ENCODE results near the gene NUMA1. TPM values are rescaled to one million over a fixed set of nuclear protein-coding genes. Genes with fewer than 3 reads are reported as not detected.

The NUMA1 gene
- total RNA-seq, 2 experiments from 2014 or later: 154 to 167 TPM

DNA sequence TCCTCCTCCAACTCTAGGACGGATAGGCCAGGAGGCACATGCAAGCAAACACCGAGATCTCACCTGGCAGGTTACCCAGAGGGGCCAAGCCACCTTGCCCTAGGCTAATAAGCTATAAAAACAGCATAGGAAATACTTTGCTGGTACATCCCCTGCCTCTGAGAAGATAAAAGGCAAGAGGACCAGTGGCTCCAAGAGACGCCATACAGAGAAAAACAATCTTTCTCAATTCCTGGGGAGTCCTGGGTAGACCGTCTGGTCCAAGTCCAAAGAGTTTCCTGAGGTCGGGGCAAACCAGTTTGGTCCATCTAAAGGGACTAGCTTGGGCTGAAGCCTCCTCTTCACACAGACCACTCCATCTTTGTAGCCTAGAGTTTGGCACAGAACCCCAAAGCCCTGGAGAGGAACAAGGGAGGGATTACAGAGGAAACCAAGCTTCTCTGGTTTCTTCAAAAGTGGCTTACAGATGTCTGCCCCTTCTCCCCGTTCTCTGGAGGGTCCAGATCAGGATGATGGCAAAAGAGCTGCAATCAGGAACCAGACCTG is 40.4 kb downstream of the NUMA1 start:
- CTCF ChIA-PET: interaction anchor here (0.7 to 7.3 kb wide), 9 partner anchors 10 to 392 kb away, joined by 3 to 58 read pairs (median 10); no protein-coding TSS in a partner anchor
- POLR2A ChIA-PET: interaction anchor here (0.6 to 1.1 kb wide), 4 partner anchors 8 to 391 kb away, joined by 3 to 7 read pairs (median 4); no protein-coding TSS in a partner anchor
- Mint-ChIP-seq H3K4me1 (peaks cover 37% of the 10 kb centered on the region), H3K9me3 (ENCODE audit: low read depth) (no peaks in the 10 kb centered on the region), H3K27me3 (no peaks in the 10 kb centered on the region), H3K27ac (no peak overlapping the region), H3K36me3 (ENCODE audit: low read depth) (peaks cover 23% of the 10 kb centered on the region), H3K4me3 (no peak overlapping the region)
- DNase-seq (no peak), ATAC-seq (no peak)
- intact Hi-C loops (cut with DNase I, micrococcal nuclease): loop anchor here (1.0 to 5.0 kb wide), 6 partner anchors 41 to 392 kb away; partner anchors contain the start of genes ANAPC15 (in 1 of the 2), CLPB (in 1 of the 2), LAMTOR1 (in 1 of the 2) and LRRC51 (in 1 of the 2)

DNA sequence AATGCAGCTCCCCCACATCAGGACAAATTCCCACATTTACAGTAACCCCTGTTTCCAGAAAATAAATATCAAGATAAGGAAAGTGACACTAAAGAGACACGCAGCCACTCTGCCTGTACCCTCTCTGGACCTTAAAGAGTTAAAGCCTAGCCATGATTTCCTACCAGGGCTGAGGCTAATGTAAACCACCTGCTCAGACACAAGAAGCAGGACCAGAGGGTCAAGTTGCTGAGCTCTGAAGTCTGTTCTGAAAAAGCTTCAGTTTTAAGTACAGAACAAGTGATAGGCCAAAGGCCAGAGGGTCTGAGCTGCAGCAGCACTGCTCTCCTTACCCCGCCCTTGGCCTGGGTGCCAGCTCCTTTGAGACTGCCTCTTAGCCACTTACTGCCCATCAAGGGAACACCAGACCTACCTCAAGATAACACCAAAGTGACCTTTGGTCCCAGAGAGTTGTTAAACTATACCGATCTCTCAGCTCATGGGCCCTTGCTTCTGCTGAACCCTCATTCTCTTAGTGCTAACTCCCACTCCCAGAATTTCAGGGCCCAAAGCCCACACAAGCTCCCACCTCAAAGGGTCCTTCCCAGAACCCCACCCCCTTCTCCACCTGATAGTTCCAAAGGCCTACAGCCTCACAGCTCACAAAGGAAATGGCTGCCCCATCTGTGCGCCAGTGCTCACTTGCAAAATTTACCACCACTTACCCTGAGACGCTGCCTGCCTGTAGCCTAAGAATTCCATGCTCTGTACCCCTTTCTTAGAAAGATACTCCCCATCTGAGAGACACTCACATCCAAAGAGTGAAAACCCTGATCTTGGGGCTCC is 41.1 kb downstream of the NUMA1 start:
- ChIA-PET POLR2A (interaction anchor here (0.7 to 1.3 kb wide), 2 partner anchors 39 to 392 kb away, joined by 3 to 5 read pairs; no protein-coding TSS in a partner anchor), CTCF (interaction anchor here (0.7 to 7.3 kb wide), 12 partner anchors 9 to 392 kb away, joined by 3 to 58 read pairs (median 6); partner anchors contain the start of gene XNDC1N)
- intact Hi-C loops (cut with DNase I, micrococcal nuclease): no loop called here
- ATAC-seq (no peak), DNase-seq (no peak)
- Mint-ChIP-seq H3K9me3 (ENCODE audit: low read depth) (no peaks in the 10 kb centered on the region), H3K4me1 (peaks cover 38% of the 10 kb centered on the region), H3K27ac (no peak overlapping the region), H3K36me3 (ENCODE audit: low read depth) (peaks cover 25% of the 10 kb centered on the region), H3K27me3 (no peaks in the 10 kb centered on the region), H3K4me3 (no peak overlapping the region)

DNA sequence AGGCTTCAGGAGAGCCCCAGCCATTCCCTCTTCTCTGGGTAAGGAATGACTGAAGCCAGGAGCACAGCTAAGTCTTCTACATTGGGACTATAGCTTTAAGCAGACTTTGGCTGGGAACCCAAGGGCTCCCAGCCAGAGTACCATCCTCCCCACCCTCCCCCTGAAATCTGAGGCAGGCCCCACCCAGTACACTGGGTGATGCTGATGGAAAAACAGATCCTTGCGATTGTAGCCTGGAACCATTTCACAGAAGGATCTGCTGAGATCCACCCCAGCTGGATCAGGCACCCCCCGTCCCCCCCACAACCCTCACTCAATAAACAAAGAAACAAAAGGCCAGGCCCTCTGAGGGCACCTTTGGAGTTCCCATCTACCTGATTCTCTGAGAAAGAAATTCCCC is 41.9 kb downstream of the NUMA1 start:
- ATAC-seq: no peak
- H3K9me3 Mint-ChIP-seq (ENCODE audit: low read depth): no peaks in the 10 kb centered on the region
- H3K27me3 Mint-ChIP-seq: no peaks in the 10 kb centered on the region
- H3K4me1 Mint-ChIP-seq: peaks cover 39% of the 10 kb centered on the region
- CTCF ChIA-PET: interaction anchor here (0.5 to 7.3 kb wide), 9 partner anchors 8 to 771 kb away, joined by 3 to 58 read pairs (median 5); partner anchors contain the start of gene XNDC1N
- POLR2A ChIA-PET: interaction anchor here (1.0 to 1.3 kb wide), 2 partner anchors 20 to 40 kb away, joined by 3 to 5 read pairs; no protein-coding TSS in a partner anchor
- peaks cover 29% of the 10 kb centered on the region for H3K36me3 Mint-ChIP-seq (ENCODE audit: low read depth)
- no peak overlapping the region for H3K4me3 Mint-ChIP-seq
- no peak for DNase-seq
- no peak overlapping the region for H3K27ac Mint-ChIP-seq
- intact Hi-C loops (cut with DNase I, micrococcal nuclease): no loop called here

DNA sequence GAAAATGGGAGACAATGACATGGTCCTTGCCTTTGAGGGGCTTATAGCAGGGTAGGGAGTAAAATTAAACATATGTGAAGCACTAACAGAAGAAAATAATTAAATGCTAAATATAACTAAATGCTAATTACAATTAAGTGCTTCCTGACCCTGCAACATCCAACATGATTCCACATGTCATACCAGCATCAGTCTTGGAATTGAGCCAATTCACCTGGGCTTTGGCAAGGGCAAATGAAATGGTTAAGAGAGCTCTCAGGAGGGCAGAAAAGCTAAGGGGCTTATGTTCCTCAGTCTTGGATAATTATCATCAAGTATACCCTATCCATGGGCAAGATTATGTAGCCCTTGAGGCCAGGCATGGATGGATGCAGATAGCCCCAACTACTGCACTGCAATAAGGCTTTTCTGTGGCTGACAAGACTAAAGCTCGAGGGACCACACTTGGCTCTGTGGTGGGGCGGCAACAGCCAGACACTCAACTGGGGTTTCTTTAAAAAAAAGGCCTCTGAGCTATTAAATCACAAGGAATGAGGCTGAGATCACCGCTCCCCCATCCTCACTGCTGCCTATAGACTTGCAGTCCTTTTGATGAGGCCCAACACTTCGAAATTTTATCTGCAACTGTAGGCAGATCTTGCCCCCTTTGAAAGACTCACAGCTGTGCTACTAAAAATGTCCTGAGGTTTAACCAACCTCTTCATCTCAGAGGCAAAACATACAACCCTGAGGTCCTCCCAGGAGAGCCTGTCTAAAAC is 42.6 kb downstream of the NUMA1 start:
- DNase-seq (no peak), ATAC-seq (no peak)
- no peaks in the 10 kb centered on the region for H3K27me3 Mint-ChIP-seq
- peaks cover 38% of the 10 kb centered on the region for H3K4me1 Mint-ChIP-seq
- peaks cover 29% of the 10 kb centered on the region for H3K36me3 Mint-ChIP-seq (ENCODE audit: low read depth)
- H3K4me3 Mint-ChIP-seq: no peak overlapping the region
- intact Hi-C loops (cut with DNase I, micrococcal nuclease): no loop called here
- H3K9me3 Mint-ChIP-seq (ENCODE audit: low read depth): no peaks in the 10 kb centered on the region
- POLR2A ChIA-PET: interaction anchor here (1.0 to 1.3 kb wide), 3 partner anchors 21 to 48 kb away, joined by 3 to 5 read pairs (median 3); no protein-coding TSS in a partner anchor
- CTCF ChIA-PET: interaction anchor here (0.5 to 7.3 kb wide), 7 partner anchors 8 to 772 kb away, joined by 3 to 58 read pairs (median 5); partner anchors contain the start of gene XNDC1N
- no peak overlapping the region for H3K27ac Mint-ChIP-seq

DNA sequence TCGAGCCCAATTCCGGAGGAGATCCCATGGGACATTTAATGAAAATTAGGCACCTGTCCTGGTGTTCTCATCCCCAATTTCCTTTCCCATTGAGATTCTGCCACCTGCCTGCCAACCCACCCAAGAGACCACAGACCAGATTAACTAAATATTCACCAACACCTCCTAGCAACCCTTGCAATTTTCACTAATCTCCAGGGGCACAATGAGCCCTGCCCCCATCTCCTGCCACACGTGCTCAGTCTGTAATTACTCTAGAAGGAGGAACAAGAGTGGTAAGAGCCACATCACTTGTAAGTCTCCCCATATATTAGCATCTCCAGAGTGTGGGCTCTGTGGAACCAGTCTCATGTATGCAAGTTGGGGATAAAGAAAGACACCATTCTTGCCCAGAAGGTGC is 43.7 kb downstream of the NUMA1 start:
- Mint-ChIP-seq H3K4me3 (no peak overlapping the region), H3K9me3 (ENCODE audit: low read depth) (no peaks in the 10 kb centered on the region), H3K27ac (peak overlapping the region; percentile 63), H3K36me3 (ENCODE audit: low read depth) (peaks cover 29% of the 10 kb centered on the region), H3K27me3 (no peaks in the 10 kb centered on the region), H3K4me1 (peaks cover 31% of the 10 kb centered on the region)
- intact Hi-C loops (cut with DNase I, micrococcal nuclease): no loop called here
- ChIA-PET CTCF (interaction anchor here (0.6 to 7.3 kb wide), 3 partner anchors 11 to 144 kb away, joined by 3 to 58 read pairs (median 3); no protein-coding TSS in a partner anchor), POLR2A (no interaction called here)
- no peak for DNase-seq
- ATAC-seq: no peak

DNA sequence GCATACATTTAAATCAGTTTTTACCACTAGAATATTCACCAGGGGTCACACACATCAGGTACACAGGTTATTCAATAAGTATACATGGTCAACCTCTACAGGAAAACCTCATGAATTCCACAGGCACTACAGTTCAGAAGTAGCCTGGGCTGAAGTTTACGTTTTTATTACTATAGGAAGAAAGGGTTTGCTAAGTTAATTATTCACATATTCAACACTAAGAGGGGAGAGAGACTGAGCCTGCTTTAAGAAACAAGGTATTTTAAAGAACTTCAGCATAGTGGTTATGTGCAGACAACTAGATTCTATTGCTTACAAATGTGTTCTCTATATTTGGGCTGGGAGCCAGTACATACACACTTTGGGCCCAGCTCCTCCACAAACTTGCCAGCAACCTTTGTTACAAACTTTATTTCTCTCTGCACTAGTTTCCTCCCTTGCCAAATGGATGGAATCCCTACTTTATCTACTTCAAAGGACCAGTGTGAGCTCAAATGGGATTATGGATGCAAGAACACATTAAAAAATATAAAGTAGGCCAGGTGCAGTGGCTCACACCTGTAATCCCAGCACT is 49.8 kb downstream of the NUMA1 start:
- H3K36me3 Mint-ChIP-seq (ENCODE audit: low read depth): peaks cover 35% of the 10 kb centered on the region
- H3K27me3 Mint-ChIP-seq: no peaks in the 10 kb centered on the region
- ChIA-PET POLR2A (no interaction called here), CTCF (interaction anchor here (0.6 to 5.4 kb wide), 11 partner anchors 9 to 208 kb away, joined by 3 to 35 read pairs (median 3); no protein-coding TSS in a partner anchor)
- no peak for DNase-seq
- H3K9me3 Mint-ChIP-seq (ENCODE audit: low read depth): no peaks in the 10 kb centered on the region
- H3K4me1 Mint-ChIP-seq: peaks cover 50% of the 10 kb centered on the region
- intact Hi-C loops (cut with DNase I, micrococcal nuclease): no loop called here
- ATAC-seq: no peak
- peak overlapping the region; percentile 43 for H3K27ac Mint-ChIP-seq
- H3K4me3 Mint-ChIP-seq: no peak overlapping the region

DNA sequence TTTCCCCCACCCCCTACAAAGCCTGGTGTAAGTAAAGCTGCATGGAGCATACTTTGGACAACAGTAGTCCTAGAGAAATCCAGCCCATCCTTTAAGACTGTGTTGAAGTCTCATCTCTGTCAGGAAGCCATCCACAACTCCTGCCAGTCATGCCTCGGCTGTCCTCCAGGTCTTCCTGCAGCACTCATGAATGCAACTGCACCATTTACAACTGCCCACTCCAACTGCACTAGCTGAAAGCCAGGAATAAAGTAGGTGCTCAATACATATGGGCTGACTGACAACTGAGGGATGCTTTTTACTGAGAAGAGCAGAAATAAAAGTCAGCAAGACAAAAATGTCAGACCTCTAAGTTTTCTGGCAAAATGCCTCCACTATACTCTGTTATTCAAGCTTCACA is 54.3 kb downstream of the NUMA1 start:
- Mint-ChIP-seq H3K9me3 (ENCODE audit: low read depth) (no peaks in the 10 kb centered on the region), H3K4me1 (peaks cover 43% of the 10 kb centered on the region), H3K36me3 (ENCODE audit: low read depth) (peaks cover 52% of the 10 kb centered on the region), H3K27ac (peak overlapping the region; percentile 52), H3K4me3 (no peak overlapping the region), H3K27me3 (no peaks in the 10 kb centered on the region)
- ChIA-PET CTCF (interaction anchor here (0.8 to 3.7 kb wide), 16 partner anchors 12 to 412 kb away, joined by 3 to 89 read pairs (median 11); partner anchors contain the start of gene LAMTOR1), POLR2A (interaction anchor here (1.2 kb wide), 1 partner anchor 10 kb away, joined by 3 read pairs; no protein-coding TSS in a partner anchor)
- no peak for DNase-seq
- intact Hi-C loops (cut with DNase I, micrococcal nuclease): loop anchor here (5.0 to 10.0 kb wide), 2 partner anchors 406 to 409 kb away; partner anchors contain the start of gene CLPB (in 2 of the 2)
- no peak for ATAC-seq

DNA sequence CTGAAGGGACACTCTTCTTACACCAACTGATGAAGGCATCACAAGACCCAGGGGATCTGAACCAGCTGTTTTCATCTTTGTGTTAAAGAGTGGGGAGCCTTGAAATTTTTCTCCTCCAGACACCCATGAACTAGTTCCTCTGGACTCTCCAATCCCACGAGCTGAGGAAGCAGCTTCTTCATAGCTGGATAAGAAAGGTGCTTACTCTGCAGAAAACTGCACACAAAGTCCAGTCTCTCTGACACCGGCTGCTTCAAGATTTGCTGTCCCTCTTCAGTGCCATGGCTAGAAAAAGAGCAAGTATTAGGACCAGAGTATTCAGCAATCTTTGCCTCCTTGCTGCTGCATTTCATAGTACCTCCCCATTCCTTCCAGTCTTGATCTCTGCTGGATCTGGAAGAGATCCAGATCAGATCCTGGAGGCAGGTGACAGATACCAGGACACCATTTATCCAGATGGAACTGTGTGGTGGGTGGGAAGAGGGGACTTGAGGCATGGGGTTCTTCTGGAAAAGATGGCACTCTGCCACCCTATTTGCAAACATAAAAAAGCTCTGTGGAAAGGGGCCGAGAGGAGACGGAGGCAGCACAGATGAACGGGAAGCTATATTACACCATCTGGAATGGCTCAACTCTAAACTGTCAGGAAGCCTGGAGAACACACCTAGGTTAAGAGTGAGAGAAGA is 56.1 kb downstream of the NUMA1 start:
- peaks cover 62% of the 10 kb centered on the region for H3K36me3 Mint-ChIP-seq (ENCODE audit: low read depth)
- H3K27me3 Mint-ChIP-seq: no peaks in the 10 kb centered on the region
- DNase-seq: no peak
- peaks cover 31% of the 10 kb centered on the region for H3K4me1 Mint-ChIP-seq
- H3K27ac Mint-ChIP-seq: peak overlapping the region; percentile 60
- no peak overlapping the region for H3K4me3 Mint-ChIP-seq
- intact Hi-C loops (cut with DNase I, micrococcal nuclease): loop anchor here in 1 of 2 experiments (10.0 kb wide), 1 partner anchor 411 kb away; the partner anchor contains the start of gene CLPB
- no peaks in the 10 kb centered on the region for H3K9me3 Mint-ChIP-seq (ENCODE audit: low read depth)
- no peak for ATAC-seq
- CTCF ChIA-PET: interaction anchor here (0.5 to 3.7 kb wide), 29 partner anchors 7 to 407 kb away, joined by 3 to 89 read pairs (median 6); partner anchors contain the start of genes ANAPC15, IL18BP and LAMTOR1
- POLR2A ChIA-PET: no interaction called here

DNA sequence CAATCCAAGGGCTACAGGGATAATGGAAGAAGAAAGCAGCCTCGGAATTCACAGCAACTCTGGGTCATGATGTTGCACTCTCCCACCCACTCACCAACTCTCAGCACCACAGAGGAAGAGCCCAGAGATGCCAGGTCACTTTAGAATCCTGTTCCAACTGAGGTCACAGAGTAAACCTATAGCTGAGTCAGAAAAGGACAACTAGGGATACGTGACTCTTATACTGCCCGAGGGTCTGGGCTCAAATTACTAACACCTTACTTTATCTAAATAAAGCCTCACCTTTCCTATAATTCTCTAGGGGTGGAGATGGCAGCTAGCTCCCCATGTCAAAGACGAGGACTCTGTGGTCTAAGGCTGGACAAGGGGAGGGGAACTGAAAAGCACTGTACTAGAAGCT is 57.0 kb downstream of the NUMA1 start:
- no peaks in the 10 kb centered on the region for H3K27me3 Mint-ChIP-seq
- no peaks in the 10 kb centered on the region for H3K9me3 Mint-ChIP-seq (ENCODE audit: low read depth)
- intact Hi-C loops (cut with DNase I, micrococcal nuclease): loop anchor here in 1 of 2 experiments (10.0 kb wide), 1 partner anchor 411 kb away; the partner anchor contains the start of gene CLPB
- H3K36me3 Mint-ChIP-seq (ENCODE audit: low read depth): peaks cover 65% of the 10 kb centered on the region
- ChIA-PET POLR2A (no interaction called here), CTCF (interaction anchor here (1.3 to 3.7 kb wide), 8 partner anchors 9 to 408 kb away, joined by 3 to 89 read pairs (median 29); no protein-coding TSS in a partner anchor)
- H3K4me3 Mint-ChIP-seq: no peak overlapping the region
- no peak for ATAC-seq
- DNase-seq: no peak
- H3K27ac Mint-ChIP-seq: peak overlapping the region; percentile 51
- H3K4me1 Mint-ChIP-seq: peaks cover 24% of the 10 kb centered on the region

DNA sequence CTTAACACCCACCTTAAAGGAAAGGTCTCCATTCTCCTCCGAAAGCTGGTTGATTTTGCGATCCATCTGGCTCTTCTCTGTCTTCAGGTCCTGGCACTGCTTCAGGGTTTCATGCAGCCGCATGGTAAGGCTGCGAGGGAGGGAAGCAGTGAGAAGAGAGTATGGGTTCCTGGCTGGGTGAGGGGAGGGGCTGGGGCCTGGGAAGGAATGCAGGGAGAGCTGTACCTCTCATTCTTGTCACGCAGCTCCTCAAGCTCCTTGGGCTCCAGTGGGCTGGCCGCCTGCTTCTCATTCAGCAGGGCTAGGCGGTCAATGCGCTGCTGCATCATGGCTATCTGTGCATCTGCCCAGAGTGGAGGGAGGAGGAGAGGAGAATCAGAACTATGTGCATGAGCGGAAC is 62.2 kb downstream of the NUMA1 start:
- DNase-seq: peak; percentile 3
- Mint-ChIP-seq H3K4me1 (no peaks in the 10 kb centered on the region), H3K9me3 (ENCODE audit: low read depth) (no peaks in the 10 kb centered on the region), H3K36me3 (ENCODE audit: low read depth) (peaks cover 76% of the 10 kb centered on the region), H3K27me3 (no peaks in the 10 kb centered on the region), H3K27ac (no peak overlapping the region), H3K4me3 (no peak overlapping the region)
- ChIA-PET CTCF (interaction anchor here (0.6 to 2.7 kb wide), 5 partner anchors 12 to 139 kb away, joined by 3 to 7 read pairs (median 3); no protein-coding TSS in a partner anchor), POLR2A (no interaction called here)
- ATAC-seq: no peak
- intact Hi-C loops (cut with DNase I, micrococcal nuclease): loop anchor here in 1 of 2 experiments (5.0 kb wide), 1 partner anchor 46 kb away; no protein-coding TSS in a partner anchor
